Keratinocyte (primary cell): ENCODE data around the gene CYTIP. TPM values are rescaled to one million over a fixed set of nuclear protein-coding genes. Genes with fewer than 3 reads are reported as not detected.
"Not testable (repeated sequence)": the region's sequence is repeated elsewhere in the genome, so short reads cannot be mapped to it uniquely, and the experiment has no call there.

Experiments
- DNase-seq: peaks from one replicate; pipeline ENCODE4 v3.0.0-alpha.2; 2011; ENCODE audit warnings: low read depth, missing footprints, low spot score
- FAIRE-seq: peaks from 2 replicates; lab custom pipeline; 2011; peaks lifted over from hg19 to GRCh38; lab: Jason Lieb, UNC
- H2AFZ ChIP-seq: 2 replicates; pipeline ENCODE4 v1.6.0; 2012; ENCODE audit warnings: low read length, control low read depth, inconsistent platforms; ENCODE audit not compliant: control insufficient read depth
- H3K27ac ChIP-seq: 2 replicates; pipeline ENCODE4 v1.5.1; 2011; ENCODE audit warnings: low read length; ENCODE audit not compliant: control insufficient read depth, insufficient read depth
- H3K27me3 ChIP-seq: 3 replicates; pipeline ENCODE4 v1.6.0; 2011; ENCODE audit warnings: low read length; ENCODE audit not compliant: control insufficient read depth, insufficient read depth; ENCODE audit errors: extremely low read depth
- H3K36me3 ChIP-seq, 2 experiments: 2 replicates in 1 of 2; 3 replicates in 1 of 2; pipeline ENCODE4 v1.5.1; 2011; ENCODE audit warnings: low read length in 2 of 2, mild to moderate bottlenecking in 1 of 2; ENCODE audit not compliant: control insufficient read depth in 2 of 2, insufficient read depth in 2 of 2; ENCODE audit errors: extremely low read depth in 1 of 2
- H3K4me1 ChIP-seq: 3 replicates; pipeline ENCODE4 v1.5.1; 2011; ENCODE audit warnings: low read length; ENCODE audit not compliant: control insufficient read depth, insufficient read depth; ENCODE audit errors: extremely low read depth
- H3K4me2 ChIP-seq: 3 replicates; pipeline ENCODE4 v1.6.0; 2011; ENCODE audit warnings: low read depth, low read length; ENCODE audit not compliant: control insufficient read depth, insufficient read depth; ENCODE audit errors: extremely low read depth
- H3K4me3 ChIP-seq, 3 experiments: fragments of 200-600 bp in 1 of 3; sonication (generic) in 1 of 3; 2 replicates in 2 of 3; 3 replicates in 1 of 3; pipeline ENCODE4 v1.5.1; 2011 to 2016; ENCODE audit warnings: low read length in 3 of 3, mild to moderate bottlenecking in 3 of 3, control low read depth in 2 of 3, inconsistent platforms in 1 of 3, low read depth in 1 of 3, mixed read lengths in 1 of 3, mixed run types in 1 of 3, moderate library complexity in 1 of 3; ENCODE audit not compliant: control insufficient read depth in 2 of 3, insufficient read depth in 2 of 3; ENCODE audit errors: extremely low read depth in 1 of 3
- H3K79me2 ChIP-seq: 2 replicates; pipeline ENCODE4 v1.6.0; 2012; ENCODE audit warnings: low read length; ENCODE audit not compliant: control insufficient read depth, insufficient read depth
- H3K9ac ChIP-seq: 3 replicates; pipeline ENCODE4 v1.6.0; 2011; ENCODE audit warnings: low read length; ENCODE audit not compliant: control insufficient read depth, insufficient read depth; ENCODE audit errors: extremely low read depth
- H3K9me1 ChIP-seq: 3 replicates; pipeline ENCODE4 v1.6.0; 2011; ENCODE audit warnings: low read length; ENCODE audit not compliant: control insufficient read depth, insufficient read depth; ENCODE audit errors: extremely low read depth
- H3K9me3 ChIP-seq: 2 replicates; pipeline ENCODE4 v1.5.1; 2012; ENCODE audit warnings: low read depth, low read length; ENCODE audit not compliant: control insufficient read depth
- H4K20me1 ChIP-seq: 3 replicates; pipeline ENCODE4 v1.6.0; 2011; ENCODE audit warnings: low read length; ENCODE audit not compliant: control insufficient read depth, insufficient read depth; ENCODE audit errors: extremely low read depth
- CTCF ChIP-seq, 3 experiments: IDR thresholded peaks in 1 of 3; conservative IDR thresholded peaks in 1 of 3; optimal IDR thresholded peaks in 1 of 3; 2 replicates in 2 of 3; 3 replicates in 1 of 3; pipeline versions ENCODE3 to v1.5.1; 2011; ENCODE audit warnings: low read length in 3 of 3, mild to moderate bottlenecking in 3 of 3, moderate library complexity in 2 of 3, control low read depth in 1 of 3, inconsistent platforms in 1 of 3; ENCODE audit not compliant: insufficient read depth in 2 of 3; ENCODE audit errors: extremely low read depth in 1 of 3
- EZH2 ChIP-seq: IDR thresholded peaks from one replicate; pipeline ENCODE4 v1.6.1; 2012; ENCODE audit warnings: inconsistent platforms, mild to moderate bottlenecking, low read length, moderate library complexity
- dilution Hi-C: fragments of 300-500 bp; cut with MboI; formaldehyde crosslinking; loops from one replicate; pipeline ENCODE4 v1.7.0; 2020; ENCODE audit warnings: low sequenced_read_pairs; ENCODE audit not compliant: extremely low pct_ligation_motif_present
- polyA plus RNA-seq, 5 experiments: library from polyadenylated mRNA; depleted of rRNA in 3 of 5; stranded (reverse) in 3 of 5; stranded (forward) in 1 of 5; unstranded in 1 of 5; fragments of >200 nt; gene quantifications; 1 replicate in 1 of 5; 2 replicates in 3 of 5; 3 replicates in 1 of 5; pipeline versions ENCODE4 v1.2.1 to v1.2.3, GENCODE V29; 2011 to 2012; ENCODE audit warnings: missing spikeins in 2 of 5, low read depth in 1 of 5, low replicate concordance in 1 of 5

Gene CYTIP
- polyA plus RNA-seq, 1 donor (not counting 4 experiments of a cell fraction or from before 2014, with no cell fraction given), result 0.21 TPM

GRCh38 chr2:157376041-157376440 is 67.8 kb downstream of the CYTIP start:
- Histone ChIP-seq H3K9me3 (no peaks in the 10 kb centered on the region), H3K27me3 (no peaks in the 10 kb centered on the region), H3K9ac (no peak overlapping the region), H4K20me1 (no peaks in the 10 kb centered on the region), H3K9me1 (no peaks in the 10 kb centered on the region), H3K4me1 (no peaks in the 10 kb centered on the region), H3K4me3 (no peak overlapping the region), H2AFZ (no peak overlapping the region), H3K27ac (no peak overlapping the region), H3K79me2 (no peaks in the 10 kb centered on the region), H3K36me3 (no peaks in the 10 kb centered on the region), H3K4me2 (no peak overlapping the region)
- FAIRE-seq (no peak), DNase-seq (no peak)
- dilution Hi-C loops, result no loop called here
- TF ChIP-seq CTCF (optimal IDR thresholded peaks at IDR 0.05 in 1 of 3, IDR thresholded peaks at IDR 0.05 in 1 of 3, conservative IDR thresholded peaks at IDR 0.05 in 1 of 3; ENCODE audit: extremely low read depth in 1 of 3, insufficient read depth in 2 of 3, low read length in 3 of 3) (no peak), EZH2 (no peak)

- no peaks in the 10 kb centered on the region for H3K4me1 ChIP-seq
- DNase-seq (no peak), FAIRE-seq (no peak)
- H3K9ac ChIP-seq, result no peak overlapping the region
- no peak overlapping the region for H3K4me2 ChIP-seq
- H3K4me3 ChIP-seq, result no peak overlapping the region
- H3K79me2 ChIP-seq, result no peaks in the 10 kb centered on the region
- H3K9me3 ChIP-seq, result no peaks in the 10 kb centered on the region
- TF ChIP-seq CTCF (optimal IDR thresholded peaks at IDR 0.05 in 1 of 3, IDR thresholded peaks at IDR 0.05 in 1 of 3, conservative IDR thresholded peaks at IDR 0.05 in 1 of 3; ENCODE audit: extremely low read depth in 1 of 3, insufficient read depth in 2 of 3, low read length in 3 of 3) (no peak), EZH2 (no peak)
- no peak overlapping the region for H3K27ac ChIP-seq
- no peaks in the 10 kb centered on the region for H3K36me3 ChIP-seq
- dilution Hi-C loops, result no loop called here
- no peaks in the 10 kb centered on the region for H4K20me1 ChIP-seq
- no peak overlapping the region for H2AFZ ChIP-seq
- H3K27me3 ChIP-seq, result no peaks in the 10 kb centered on the region
- no peaks in the 10 kb centered on the region for H3K9me1 ChIP-seq
These were observed 68.5 kb downstream of the CYTIP start for GRCh38 chr2:157375384-157375783.

GRCh38 chr2:157368508-157368907 is 75.4 kb downstream of the CYTIP start:
- H3K4me3 ChIP-seq, DNase-seq, H3K9ac ChIP-seq, H3K9me3 ChIP-seq, H4K20me1 ChIP-seq, H2AFZ ChIP-seq, H3K4me1 ChIP-seq, dilution Hi-C loops, FAIRE-seq, H3K27me3 ChIP-seq, H3K9me1 ChIP-seq, H3K4me2 ChIP-seq, H3K27ac ChIP-seq, H3K36me3 ChIP-seq, H3K79me2 ChIP-seq: not testable (repeated sequence)
